Germinal center (tissue), 1 donor: Measurements from ENCODE around the gene COPE.
"Not testable (repeated sequence)": the region's sequence is repeated elsewhere in the genome, so short reads cannot be mapped to it uniquely, and the experiment has no call there.

Experiments
- DNase-seq: peaks from one replicate; pipeline ENCODE4 v3.0.0; 2012; ENCODE audit warnings: mixed read lengths, low spot score

Gene COPE

DNA sequence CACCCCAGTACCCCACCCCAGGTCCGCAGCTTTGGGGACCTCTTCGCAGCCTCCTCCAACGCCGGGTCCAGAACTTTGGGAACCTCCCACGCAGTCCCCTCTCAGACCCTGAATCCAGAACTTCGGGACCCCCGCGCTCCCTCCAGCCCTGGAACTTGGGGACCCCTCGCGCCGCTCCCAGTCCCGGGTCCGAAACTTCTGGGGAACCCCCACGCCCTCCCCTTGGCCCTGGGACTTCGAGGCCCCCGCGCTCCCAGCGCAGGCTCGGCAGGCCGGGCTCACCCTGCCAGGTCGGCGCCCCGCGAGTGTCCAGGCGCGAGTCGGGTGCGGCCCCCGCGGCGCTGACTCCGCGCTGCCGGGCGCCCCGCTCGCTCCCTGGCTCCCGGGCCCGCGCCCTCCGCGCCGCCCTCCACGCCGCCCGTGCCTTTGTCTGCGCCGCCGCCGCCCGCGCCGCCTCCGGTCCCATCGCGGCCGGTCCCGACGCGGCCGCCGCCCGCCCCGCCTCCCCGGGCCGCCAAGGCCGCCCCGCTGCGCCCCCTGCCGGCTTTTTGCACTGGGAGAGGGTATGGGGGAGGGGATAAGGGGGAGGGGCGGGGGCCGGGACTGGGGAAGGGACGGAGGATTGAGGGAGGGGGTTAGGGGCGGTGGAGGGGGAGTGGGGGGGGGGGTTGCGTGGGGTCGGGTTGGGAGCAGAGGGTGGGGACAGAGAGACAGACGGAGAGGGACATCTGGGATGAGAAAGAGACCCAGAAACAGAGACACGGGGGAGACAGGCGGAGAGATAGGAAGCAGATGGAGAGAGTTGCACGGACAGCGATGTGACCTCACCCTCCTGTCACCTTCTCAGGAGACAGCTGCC is 21.8 kb upstream of the COPE start, which contains the start of gene HOMER3:
TSS of gene HOMER3 (minus strand) at position 449 of the 859 bp plus-strand sequence. CDS start 2,235 bp downstream, outside the sequence.
- peak; percentile 91 for DNase-seq

DNA sequence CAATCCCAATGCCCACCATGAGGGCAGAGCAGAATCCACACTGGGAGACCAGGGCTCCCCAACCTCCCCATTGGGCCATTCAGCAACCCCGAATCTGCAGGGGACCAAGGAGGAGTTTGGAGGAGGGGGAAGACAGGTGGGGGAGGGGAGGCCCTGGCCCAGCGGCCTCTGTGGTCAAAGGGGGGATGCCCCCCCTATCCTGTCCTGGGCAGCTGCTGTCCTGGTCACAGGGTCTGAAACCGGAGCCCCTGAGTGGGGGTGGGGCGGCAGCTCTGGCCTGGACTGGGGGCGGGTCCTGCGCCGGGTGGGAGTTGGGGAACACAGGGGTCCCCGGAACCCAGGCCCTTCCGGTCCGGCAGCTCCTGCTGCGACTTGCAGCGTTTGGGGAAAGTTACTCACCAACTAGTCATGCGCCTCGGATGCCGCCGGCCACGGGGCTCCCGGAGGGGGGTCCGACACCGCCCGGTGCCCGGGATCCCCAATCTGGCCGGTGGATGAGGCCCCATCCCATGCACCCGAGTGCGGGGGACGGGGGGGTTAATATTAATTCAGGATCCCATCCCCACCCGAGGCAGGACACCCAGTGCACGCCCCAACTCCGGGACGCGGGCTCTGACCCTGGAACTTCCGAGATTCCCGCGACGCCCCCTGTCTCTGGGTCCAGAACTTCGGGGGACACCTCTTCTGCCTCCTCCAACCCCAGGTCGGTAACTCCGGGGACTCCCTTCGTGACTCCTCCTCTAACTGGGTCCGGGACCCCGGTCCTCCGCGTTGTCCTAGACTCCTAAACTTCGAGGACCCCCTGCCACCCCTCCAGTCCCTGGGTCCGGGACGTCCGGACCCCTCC is 21.0 kb upstream of the COPE start:
- no peak for DNase-seq

DNA sequence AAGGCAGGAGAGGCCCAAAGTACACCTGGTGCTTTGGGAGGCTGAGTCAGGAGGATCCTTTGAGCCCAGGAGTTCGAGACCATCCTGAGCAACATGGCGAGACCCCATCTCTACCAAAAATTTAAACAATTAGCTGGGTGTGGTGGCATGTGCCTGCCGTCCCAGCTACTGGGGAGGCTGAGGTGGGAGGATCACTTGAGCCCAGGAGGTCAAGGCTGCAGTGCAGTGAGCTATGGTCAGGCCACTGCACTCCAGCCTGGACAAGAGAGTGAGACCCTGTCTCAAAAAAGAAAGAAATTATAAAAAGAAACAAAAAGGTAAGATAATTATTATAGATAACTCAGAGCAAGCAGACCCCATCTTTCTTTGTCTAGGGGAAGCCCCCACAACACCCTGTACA is 20.0 kb upstream of the COPE start:
- no peak for DNase-seq

DNA sequence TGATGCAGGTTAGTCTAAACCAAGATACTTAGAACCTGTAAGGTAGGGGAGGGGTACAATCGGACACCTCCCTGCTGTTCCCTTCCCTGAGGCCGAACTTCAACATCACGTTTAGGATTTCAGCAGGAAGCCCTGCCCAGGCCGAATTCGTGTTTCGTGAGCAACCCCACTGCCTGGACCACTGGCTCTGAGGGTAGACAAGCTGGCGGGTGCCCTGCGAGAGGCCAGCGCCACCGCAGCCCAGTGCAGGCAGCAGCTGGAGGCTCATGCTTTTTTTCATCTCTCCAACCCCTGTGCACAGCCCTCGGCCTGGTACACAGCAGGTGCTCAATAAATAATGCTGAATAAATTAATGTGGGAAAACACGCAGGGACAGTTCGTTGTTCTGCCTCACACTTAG is 14.1 kb upstream of the COPE start:
- DNase-seq, result no peak

DNA sequence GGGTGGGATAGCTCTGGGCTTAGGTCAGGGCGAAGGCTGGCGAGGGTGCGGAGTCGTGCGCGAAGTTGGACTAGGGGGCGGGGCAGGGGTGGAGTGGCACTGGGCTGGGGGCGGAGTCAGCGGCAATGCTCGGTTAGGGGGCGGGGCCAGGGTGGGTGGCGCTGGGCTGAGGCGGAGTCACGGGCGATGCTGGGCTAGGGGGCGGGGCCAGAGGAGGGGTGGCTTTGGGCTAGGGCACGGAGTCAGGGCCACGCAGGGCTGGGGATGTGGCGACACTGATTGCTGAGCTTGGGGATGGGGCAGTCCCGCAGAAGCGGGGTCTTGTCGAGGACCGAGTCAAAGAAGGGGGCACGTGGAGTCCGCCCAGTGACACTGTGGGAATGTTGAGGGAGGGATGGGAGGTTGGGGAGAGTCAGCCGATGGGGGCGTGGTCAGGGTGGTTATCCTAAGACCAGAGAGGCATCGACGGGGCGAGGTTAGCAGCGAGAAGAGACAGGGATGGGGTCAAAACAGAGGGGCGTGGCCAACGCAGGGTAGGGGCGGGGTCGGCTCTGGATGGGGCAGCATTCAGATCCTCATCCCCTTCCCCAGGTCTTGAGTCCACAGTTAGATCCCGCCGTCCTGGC is 13.1 kb upstream of the COPE start:
- DNase-seq, result peak; percentile 95

DNA sequence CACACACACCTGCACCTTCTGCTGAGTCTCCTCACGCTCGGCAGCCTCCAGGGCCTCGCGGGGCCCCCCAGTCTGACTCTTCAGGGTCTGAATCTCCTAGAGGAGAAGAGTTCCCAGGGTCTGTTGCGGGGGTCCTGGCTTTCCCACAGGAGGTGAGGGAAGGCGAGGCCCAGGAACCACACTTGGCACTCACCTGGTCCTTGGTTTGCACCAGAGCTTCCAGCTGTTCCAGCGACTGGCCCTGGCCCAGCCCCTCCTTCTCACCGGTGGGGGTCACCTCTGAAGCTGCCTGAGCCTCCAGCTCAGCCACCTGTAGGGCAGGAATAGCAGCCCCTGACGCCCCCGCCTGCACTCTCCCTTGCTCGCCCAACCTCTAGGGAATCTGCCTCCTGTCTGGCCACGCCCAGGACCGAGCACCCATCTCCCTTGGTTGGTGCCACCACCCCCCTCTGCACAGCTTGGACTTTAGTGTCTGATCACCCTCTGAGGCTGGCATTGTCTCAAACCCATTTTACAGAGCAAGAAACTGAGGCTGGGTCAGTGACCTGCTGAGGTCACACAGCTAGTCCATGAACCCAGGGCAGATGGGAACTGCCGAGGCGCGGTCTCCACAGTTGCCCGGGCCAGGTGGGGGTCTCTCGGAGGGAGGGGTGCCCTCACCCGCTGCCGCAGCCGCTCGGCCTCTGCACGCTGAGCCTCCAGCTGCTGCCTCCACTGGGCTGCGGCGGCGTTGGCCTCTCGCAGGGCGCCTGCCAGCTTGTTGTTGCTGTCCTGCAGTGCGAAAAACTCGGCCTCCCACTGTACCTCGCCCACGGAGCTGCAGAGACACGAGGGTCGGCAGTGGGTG is 12.4 kb upstream of the COPE start:
- DNase-seq, result no peak

DNA sequence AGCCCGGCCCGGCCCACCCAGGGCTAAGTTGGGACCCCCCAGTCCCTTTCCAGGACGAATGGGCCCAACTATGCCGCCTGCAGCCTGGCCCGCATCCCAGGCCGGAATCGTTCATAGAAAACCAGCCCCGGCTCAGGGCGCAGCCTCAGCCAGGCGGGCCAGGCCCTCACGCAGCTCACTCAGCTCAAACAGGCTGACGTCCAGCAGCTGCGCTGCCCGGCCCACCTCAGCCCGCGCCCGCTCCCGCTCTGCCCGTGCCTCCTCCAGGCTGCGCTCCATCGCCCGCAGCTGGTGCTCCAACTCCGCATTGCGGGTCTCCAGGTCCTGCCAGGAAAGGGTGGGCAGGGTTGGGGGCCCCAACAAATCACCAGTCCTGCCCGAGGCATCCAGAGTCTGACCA is 10.1 kb upstream of the COPE start:
- no peak for DNase-seq

DNA sequence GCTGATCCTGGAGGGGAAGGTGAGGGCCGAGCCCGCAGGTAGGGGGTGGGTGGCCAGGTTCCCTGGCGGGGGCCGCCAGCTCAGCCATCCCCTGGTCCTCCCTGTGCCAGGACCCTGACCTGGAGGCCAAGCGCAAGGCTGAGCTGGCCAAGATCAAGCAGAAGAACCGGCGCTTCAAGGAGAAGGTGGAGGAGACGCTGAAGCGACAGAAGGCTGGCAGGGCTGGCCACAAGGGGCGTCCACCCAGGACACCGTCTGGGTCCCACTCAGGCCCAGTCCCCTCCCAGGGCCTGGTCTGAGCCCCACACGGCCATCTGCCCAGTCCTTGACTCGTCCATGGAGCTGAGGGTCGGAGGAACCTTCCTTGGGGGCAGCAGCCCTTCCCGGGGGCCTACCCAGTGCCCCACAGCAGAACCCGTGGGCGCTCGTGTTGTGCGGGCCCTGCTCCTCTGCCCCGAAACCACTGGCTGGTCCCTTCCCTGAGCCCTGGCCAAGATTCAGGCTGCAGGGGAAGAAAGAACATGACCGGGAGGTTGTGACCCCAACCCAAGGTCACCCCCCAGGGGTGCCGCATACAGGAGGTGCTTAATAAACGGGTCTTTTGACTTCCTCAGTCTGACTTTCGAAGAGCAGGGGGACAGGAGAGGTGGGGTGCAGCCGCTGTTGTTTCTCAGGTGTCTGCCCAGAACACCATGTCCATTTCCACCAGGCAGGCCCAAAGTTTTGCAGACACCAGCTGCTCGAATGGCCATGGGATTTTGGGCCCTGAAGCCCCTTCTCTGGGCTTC is 9.0 kb upstream of the COPE start:
- DNase-seq, result no peak

DNA sequence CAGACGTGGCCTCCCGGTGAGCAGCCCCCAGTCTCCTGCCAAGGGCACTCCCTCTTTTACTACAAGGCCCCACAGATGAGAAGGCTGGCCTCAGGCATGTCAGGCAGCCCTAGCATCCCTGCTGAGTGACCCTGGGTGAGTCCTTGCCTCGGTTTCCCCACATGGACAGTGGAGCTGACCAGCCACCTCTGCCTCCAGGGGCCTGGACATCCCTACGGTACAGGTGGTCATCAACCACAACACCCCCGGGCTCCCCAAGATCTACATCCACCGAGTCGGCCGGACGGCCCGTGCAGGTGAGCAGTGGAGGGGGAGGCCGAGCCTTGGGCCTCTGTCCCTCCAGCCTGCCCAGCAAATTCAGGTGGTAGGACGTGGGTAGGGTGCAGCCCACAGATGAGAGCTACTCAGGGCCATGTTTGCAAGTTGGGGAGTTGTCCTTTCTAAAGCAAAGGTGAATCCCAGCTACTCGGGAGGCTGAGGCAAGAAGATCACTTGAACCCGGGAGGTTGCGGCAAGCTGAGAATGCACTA is 5.6 kb upstream of the COPE start:
- no peak for DNase-seq

DNA sequence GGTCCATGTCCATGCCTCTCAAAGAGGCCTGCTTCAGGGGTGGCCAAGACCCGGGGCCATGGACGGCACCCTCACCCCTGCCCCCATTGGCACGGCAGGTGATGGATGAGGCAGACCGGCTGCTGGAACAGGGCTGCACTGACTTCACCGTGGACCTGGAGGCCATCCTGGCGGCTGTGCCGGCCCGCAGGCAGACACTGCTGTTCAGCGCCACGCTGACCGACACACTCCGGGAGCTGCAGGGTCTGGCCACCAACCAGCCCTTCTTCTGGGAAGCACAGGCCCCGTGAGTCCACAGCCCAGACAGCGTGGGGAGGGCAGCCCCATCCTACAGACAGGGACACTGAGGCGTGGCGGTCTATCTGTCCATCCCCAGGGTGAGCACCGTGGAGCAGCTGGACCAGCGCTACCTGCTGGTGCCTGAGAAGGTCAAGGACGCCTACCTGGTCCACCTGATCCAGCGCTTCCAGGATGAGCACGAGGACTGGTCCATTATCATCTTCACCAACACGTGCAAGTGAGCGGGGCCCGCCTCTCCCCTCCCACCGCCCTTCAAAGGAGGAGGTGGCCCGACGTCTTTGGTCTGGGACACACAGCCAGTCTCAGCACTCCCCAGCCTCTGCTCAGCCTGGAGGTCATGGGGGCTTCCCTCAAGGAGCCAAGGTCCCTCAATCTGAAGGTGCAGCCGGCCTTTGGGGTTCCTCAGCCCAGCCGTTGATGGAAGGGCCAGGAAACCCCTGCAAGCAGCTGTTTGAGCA is 3.2 kb upstream of the COPE start:
- DNase-seq, result no peak

DNA sequence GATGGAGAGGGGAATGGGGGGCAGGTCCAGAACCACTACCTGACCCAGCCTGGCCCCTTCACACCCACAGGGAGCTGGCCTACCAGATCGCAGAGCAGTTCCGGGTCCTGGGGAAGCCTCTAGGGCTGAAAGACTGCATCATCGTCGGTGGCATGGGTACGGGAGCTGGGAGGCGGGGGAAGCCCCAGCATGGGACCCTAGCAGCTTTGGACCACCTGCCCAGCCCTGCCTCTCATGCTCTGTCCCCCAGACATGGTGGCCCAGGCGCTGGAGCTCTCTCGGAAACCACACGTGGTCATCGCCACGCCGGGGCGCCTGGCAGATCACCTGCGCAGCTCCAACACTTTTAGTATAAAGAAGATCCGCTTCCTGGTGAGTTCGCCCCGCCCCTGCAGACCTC is 2.4 kb upstream of the COPE start:
- no peak for DNase-seq

DNA sequence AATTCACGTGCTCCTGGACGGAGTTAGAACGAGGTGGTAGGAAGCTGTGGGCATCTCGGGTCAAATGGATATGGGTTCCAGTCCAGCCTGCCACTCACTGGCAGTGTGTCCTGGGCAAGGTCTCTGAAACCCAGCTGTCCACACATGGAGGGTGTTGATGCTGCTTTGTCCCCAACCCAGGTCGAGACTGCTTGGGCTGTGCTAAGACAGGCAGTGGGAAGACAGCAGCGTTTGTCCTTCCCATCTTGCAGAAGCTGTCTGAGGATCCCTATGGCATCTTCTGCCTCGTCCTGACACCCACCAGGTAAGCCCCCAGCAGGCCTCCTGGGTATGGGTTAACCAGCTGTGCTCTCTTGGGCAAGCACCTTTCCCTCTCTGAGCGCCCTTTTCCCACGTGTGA is 1.2 kb upstream of the COPE start:
- no peak for DNase-seq

DNA sequence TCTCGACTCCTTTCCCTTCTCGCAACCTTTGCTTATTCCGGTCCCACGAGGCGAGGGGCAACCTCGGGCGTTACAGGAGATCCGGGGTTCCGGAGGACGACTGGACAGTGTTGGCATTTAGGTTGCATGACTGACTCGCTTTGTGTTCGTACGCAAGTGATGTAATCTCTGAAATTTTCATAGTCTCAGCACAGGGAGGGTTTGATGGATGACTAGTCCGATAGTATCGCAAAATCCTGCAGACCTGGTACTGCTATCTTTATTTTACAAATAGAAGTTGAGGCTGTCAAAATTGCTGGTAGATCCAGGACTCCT is 670 bp upstream of the COPE start:
- DNase-seq, result no peak

DNA sequence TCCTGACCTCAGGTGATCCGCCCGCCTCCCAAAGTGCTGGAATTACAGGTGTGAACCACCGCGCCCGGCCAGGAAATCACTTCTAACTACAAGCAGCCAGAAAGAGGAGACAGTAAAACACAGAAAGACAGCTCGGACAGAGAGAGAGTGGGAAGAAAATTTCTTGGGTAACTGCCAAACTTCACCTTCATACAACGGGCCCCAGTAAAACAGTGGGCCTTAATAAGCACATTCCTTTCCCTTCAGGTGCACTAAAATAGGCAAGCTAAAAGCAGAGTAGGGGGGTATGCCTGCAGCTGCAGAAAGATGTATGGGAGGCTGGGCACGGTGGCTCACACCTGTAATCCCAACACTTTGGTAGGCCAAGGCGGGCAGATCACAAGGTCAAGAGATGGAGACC is 1.6 kb downstream of the COPE start:
- not testable (repeated sequence) for DNase-seq

DNA sequence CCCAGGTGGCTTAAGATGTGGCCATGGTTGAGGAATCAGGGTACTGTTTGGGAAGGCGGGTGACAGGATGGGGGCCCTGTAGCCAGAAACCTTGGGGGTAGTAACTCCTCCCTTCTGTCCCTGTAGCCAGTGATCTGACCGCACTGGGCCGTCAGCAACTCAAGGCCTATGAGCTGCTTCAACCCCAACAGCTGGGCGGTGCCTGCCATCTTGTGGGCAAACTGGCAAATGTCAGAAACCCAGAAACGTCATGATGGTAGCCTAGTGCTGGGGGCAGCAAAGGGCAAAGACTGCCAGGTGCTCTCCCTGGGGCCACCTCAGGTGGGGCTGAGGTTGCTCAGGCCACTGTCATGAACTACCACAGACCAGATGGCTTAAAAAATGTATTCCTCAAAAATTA is 3.5 kb downstream of the COPE start:
- peak; percentile 60 for DNase-seq

DNA sequence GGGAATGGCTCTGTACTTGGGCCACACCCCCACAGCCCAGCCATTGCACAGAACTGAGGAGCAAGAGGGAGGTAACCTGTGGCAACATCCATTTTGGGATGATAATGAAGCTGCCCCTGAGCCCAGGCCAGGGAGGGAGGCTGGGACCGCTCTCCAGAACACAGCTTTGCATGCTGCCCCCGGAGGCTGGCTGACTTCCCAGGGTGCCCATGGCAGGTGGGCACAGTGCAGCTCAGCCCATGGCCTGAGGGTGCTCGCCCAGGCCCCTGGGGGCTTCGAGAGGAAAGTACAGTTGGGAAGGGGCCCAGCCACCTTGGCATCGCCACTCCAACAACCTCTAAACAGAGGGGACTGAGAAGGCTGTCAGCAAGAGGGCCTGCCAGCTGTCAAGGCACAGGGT is 5.7 kb downstream of the COPE start:
- no peak for DNase-seq

DNA sequence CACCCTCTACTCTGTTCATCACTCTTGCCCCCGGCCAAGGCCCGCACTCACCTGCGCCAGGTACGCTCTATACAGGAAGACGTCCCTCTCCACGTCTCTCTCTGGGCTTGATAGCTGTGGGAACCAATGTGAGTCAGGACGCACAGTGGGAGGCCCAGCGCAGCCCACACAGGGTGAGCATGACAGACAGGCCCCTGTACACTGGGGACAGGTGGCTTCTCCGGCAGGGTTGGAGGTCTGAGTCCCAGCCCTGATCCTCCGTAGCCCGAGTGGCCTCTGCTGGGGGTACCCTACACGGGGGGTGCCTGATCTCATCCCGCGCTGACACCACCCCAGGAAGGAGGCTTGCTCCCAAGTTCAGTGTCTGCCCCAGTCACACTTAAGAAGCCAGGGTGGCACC is 6.3 kb downstream of the COPE start:
- no peak for DNase-seq

DNA sequence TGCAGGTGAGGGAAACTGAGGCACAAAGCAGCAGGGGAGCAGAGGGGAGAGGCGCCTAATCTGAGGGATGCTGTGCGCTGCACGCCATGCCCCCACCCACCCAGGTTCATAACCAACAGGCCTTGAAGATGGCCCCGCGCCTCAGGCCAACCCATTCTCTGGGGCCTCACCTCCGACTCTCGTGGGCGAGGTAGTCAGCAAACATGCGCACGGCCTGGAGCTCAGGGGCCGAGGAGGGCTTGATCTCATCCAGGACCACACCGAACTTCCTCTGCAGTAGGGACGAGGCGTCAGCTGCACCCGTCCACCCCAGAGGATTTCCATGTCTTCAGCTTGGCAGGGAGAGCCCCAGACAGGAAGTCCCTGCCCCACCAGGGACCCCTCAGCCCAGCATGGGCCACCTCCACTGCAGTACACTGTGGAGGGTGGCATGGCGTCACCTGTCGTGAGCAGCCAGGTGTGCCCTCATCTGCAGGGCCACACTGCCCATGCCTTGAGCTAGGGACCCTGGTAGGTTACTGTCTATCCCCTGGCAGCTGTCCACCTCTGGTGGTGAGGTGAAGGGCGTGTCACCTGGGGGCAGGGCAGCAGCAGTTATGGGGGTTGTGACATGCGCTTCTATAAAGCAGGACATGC is 8.3 kb downstream of the COPE start:
- DNase-seq, result no peak

DNA sequence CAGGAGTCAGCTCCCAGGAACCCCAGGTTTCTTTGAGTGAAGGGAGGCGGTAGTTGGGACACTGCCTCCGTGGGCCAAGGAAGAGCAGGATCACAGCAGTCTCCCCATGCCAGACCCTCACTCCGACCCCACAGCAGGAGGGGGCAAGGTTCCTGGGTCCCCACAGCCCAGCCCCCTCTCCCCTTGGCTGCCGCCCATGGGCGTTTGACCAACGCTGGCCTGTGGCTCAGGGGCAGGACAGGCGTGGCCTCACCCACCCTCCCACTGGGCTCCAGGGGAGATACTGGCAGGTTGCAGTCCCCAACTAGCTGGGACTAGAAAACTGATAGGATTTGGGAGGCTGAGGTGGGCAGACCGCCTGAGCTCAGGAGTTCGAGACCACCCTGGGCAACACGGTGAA is 9.2 kb downstream of the COPE start:
- no peak for DNase-seq
